Ishikawa (cell line): ENCODE data around the gene TEX11.

Source experiments
- CEBPB ChIP-seq: IDR thresholded peaks from 2 replicates; pipeline ENCODE4 v1.6.1; 2012
- CREB1 ChIP-seq: IDR thresholded peaks from 2 replicates; pipeline ENCODE4 v1.6.1; 2012; ENCODE audit warnings: low read depth
- EGR1 ChIP-seq: IDR thresholded peaks from 2 replicates; pipeline ENCODE4 v1.6.1; 2012
- EP300 ChIP-seq: IDR thresholded peaks from 2 replicates; pipeline ENCODE4 v1.6.1; 2012; ENCODE audit warnings: borderline replicate concordance
- FOXM1 ChIP-seq: IDR thresholded peaks from 2 replicates; pipeline ENCODE4 v1.6.1; 2012; ENCODE audit warnings: low read depth, borderline replicate concordance
- MAX ChIP-seq: IDR thresholded peaks from 2 replicates; pipeline ENCODE4 v1.6.1; 2012
- NFIC ChIP-seq: IDR thresholded peaks from 2 replicates; pipeline ENCODE4 v1.6.1; 2012
- RAD21 ChIP-seq: IDR thresholded peaks from 2 replicates; pipeline ENCODE4 v1.6.1; 2012; ENCODE audit warnings: low read depth
- REST ChIP-seq: IDR thresholded peaks from 2 replicates; pipeline ENCODE4 v1.6.1; 2012; ENCODE audit warnings: low read depth, mild to moderate bottlenecking
- TAF1 ChIP-seq: IDR thresholded peaks from 2 replicates; pipeline ENCODE4 v1.6.1; 2012; ENCODE audit warnings: low read depth, mild to moderate bottlenecking
- TCF12 ChIP-seq: IDR thresholded peaks from 2 replicates; pipeline ENCODE4 v1.6.1; 2012; ENCODE audit warnings: low read depth
- TEAD4 ChIP-seq: IDR thresholded peaks from 2 replicates; pipeline ENCODE4 v1.6.1; 2012
- USF1 ChIP-seq: IDR thresholded peaks from 2 replicates; pipeline ENCODE4 v1.6.1; 2012
- ZBTB7A ChIP-seq: IDR thresholded peaks from 2 replicates; pipeline ENCODE4 v1.6.1; 2012; ENCODE audit warnings: low read depth

The TEX11 gene

GRCh38 chrX:70552130-70552704 is 356.3 kb downstream of the TEX11 start:
- TF ChIP-seq CEBPB (no peak), ZBTB7A (no peak), RAD21 (no peak), FOXM1 (no peak), NFIC (no peak), EGR1 (no peak), TEAD4 (no peak), TAF1 (no peak), REST (no peak), EP300 (no peak), TCF12 (no peak)

GRCh38 chrX:70549429-70549828 is 359.1 kb downstream of the TEX11 start:
- TF ChIP-seq EP300 (no peak), RAD21 (no peak), EGR1 (no peak), TAF1 (no peak), CREB1 (no peak), TCF12 (no peak), ZBTB7A (no peak)

GRCh38 chrX:70535198-70535597 is 373.3 kb downstream of the TEX11 start:
- TF ChIP-seq FOXM1 (no peak), NFIC (no peak)

- no peak for TF ChIP-seq MAX
- no peak for TF ChIP-seq ZBTB7A
- TF ChIP-seq CEBPB, result no peak
- TF ChIP-seq EGR1, result no peak
- TF ChIP-seq TEAD4, result no peak
- no peak for TF ChIP-seq REST
- no peak for TF ChIP-seq NFIC
- no peak for TF ChIP-seq FOXM1
- no peak for TF ChIP-seq TCF12
- no peak for TF ChIP-seq RAD21
- no peak for TF ChIP-seq TAF1
- TF ChIP-seq EP300, result no peak
- no peak for TF ChIP-seq CREB1
- no peak for TF ChIP-seq USF1
Observed at GRCh38 chrX:70527610-70528345, 380.7 kb downstream of the TEX11 start.

GRCh38 chrX:70527053-70527452 is 381.5 kb downstream of the TEX11 start:
- TF ChIP-seq NFIC (no peak), EGR1 (no peak), FOXM1 (no peak), ZBTB7A (no peak), TEAD4 (no peak), REST (no peak), MAX (no peak), TAF1 (no peak), EP300 (no peak), TCF12 (no peak), CREB1 (no peak)
